H7 (cell line): ENCODE measurements around the gene PRTFDC1. TPM values are rescaled to one million over a fixed set of nuclear protein-coding genes. Genes with fewer than 3 reads are reported as not detected.

Experiments used
- DNase-seq: peaks from one replicate; pipeline ENCODE4 v3.0.0; 2012
- H3K27me3 ChIP-seq: 2 replicates; pipeline ENCODE4 v1.6.0; 2011; ENCODE audit warnings: mild to moderate bottlenecking, low read length; ENCODE audit not compliant: control insufficient read depth, insufficient read depth
- H3K36me3 ChIP-seq: replicated peaks from 2 replicates; pipeline ENCODE4 v1.5.1; 2011; ENCODE audit warnings: low read length; ENCODE audit not compliant: control insufficient read depth, insufficient read depth
- H3K4me3 ChIP-seq: 2 replicates; pipeline ENCODE4 v1.5.1; 2011; ENCODE audit warnings: low read depth, mild to moderate bottlenecking, control low read depth, low read length, moderate library complexity; ENCODE audit not compliant: insufficient read depth
- total RNA-seq: library from RNA; depleted of rRNA; stranded (reverse); fragments of >200 nt; shearing (Covaris generic); gene quantifications from 2 replicates; pipeline ENCODE4 v1.2.3, GENCODE V29; 2014

Gene PRTFDC1
- total RNA-seq, 1 experiment from 2014 or later: 12.5 TPM

DNA sequence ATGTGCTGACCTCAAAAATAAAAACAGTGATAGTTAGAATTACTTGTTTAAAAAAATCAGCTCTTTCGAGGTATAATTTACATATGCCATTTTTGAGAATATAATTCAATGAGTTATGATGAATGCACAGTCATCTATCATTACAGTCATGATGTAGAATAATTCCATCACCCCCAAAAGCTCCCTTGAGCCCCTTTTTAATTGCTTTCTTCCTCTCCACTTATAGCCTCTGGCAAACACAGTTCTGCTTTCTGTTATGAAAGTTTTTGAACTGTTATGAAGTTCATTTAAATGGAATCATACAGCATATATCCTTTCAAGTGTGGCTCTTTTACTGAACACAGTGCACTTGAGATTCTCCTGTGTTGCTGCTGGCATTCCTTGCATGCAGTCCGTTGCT lies 41.4 kb downstream of the PRTFDC1 start:
- H3K36me3 ChIP-seq: no peaks in the 10 kb centered on the region
- no peak overlapping the region for H3K4me3 ChIP-seq
- no peak for DNase-seq
- no peaks in the 10 kb centered on the region for H3K27me3 ChIP-seq

DNA sequence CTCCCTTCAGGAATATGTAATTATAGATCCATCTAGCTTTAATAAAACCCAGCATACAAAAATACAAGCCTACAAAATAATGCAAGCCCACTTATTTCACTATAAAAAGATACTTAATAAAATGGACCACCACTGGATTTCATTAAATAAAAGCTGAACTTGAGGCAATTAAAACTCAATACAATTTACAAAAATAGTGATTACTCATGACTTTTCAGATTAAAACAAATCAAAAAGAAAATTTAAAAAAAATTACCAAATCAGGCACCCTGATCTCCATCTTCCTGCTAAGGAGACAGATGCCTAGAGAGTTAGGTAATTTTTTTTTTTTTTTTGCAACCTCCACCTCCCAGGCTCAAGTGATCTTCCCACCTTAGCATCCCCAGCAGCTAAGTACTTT lies 41.8 kb downstream of the PRTFDC1 start:
- no peak overlapping the region for H3K4me3 ChIP-seq
- no peaks in the 10 kb centered on the region for H3K36me3 ChIP-seq
- no peak for DNase-seq
- H3K27me3 ChIP-seq: no peaks in the 10 kb centered on the region

GRCh38 chr10:24908793-24909423 lies 43.5 kb downstream of the PRTFDC1 start:
- DNase-seq: no peak
- no peaks in the 10 kb centered on the region for H3K27me3 ChIP-seq
- H3K36me3 ChIP-seq: no peaks in the 10 kb centered on the region

GRCh38 chr10:24907956-24908355 lies 44.5 kb downstream of the PRTFDC1 start:
- no peak for DNase-seq
- Histone ChIP-seq H3K4me3 (no peak overlapping the region), H3K36me3 (no peaks in the 10 kb centered on the region), H3K27me3 (no peaks in the 10 kb centered on the region)

More at GRCh38 chr10:24908793-24909423, 43.5 kb downstream of the PRTFDC1 start:
- no peak overlapping the region for H3K4me3 ChIP-seq

DNA sequence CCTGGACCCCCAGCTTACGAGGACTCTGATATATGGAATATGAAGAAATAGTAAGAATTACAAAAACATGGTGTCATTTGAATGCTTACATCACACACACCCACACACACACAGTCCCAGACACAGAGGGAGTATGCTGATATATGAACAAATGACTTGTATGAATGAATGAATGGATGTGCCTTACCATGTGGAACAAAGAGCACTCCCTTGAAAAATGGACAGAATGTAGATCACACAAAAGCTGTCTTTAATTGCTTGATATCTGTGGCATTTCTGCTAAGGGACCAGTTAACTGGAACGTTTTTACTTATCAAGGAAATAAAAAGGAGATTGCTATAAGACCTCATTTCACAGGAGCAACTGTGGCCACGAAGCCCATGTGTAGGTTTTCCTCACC lies 46.0 kb downstream of the PRTFDC1 start:
- Histone ChIP-seq H3K4me3 (no peak overlapping the region), H3K27me3 (no peaks in the 10 kb centered on the region), H3K36me3 (no peaks in the 10 kb centered on the region)
- DNase-seq: no peak

- Histone ChIP-seq H3K27me3 (no peaks in the 10 kb centered on the region), H3K4me3 (no peak overlapping the region), H3K36me3 (no peaks in the 10 kb centered on the region)
- no peak for DNase-seq
Measured at GRCh38 chr10:24904824-24905223, 47.6 kb downstream of the PRTFDC1 start.

DNA sequence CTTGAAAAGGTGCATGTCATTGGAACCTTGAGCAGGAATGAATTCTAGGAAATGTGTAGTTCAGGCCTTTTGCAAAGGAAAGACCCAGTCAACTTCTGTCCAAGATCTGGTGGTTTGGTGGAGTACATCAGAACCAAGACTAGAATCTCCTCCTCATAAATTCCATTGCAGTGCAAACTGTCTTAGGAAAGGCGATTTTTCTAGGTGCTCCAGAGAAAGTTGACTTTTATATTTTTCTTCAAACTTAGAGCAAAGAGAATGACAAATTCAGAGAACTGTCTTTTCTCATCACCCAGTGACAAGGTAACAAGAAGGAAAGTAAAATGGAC lies 50.0 kb downstream of the PRTFDC1 start:
- no peak overlapping the region for H3K4me3 ChIP-seq
- no peak for DNase-seq
- no peaks in the 10 kb centered on the region for H3K36me3 ChIP-seq
- H3K27me3 ChIP-seq: no peaks in the 10 kb centered on the region

- DNase-seq: no peak
- Histone ChIP-seq H3K4me3 (no peak overlapping the region), H3K27me3 (no peaks in the 10 kb centered on the region), H3K36me3 (no peaks in the 10 kb centered on the region)
Measured at GRCh38 chr10:24901686-24902399, 50.6 kb downstream of the PRTFDC1 start.

DNA sequence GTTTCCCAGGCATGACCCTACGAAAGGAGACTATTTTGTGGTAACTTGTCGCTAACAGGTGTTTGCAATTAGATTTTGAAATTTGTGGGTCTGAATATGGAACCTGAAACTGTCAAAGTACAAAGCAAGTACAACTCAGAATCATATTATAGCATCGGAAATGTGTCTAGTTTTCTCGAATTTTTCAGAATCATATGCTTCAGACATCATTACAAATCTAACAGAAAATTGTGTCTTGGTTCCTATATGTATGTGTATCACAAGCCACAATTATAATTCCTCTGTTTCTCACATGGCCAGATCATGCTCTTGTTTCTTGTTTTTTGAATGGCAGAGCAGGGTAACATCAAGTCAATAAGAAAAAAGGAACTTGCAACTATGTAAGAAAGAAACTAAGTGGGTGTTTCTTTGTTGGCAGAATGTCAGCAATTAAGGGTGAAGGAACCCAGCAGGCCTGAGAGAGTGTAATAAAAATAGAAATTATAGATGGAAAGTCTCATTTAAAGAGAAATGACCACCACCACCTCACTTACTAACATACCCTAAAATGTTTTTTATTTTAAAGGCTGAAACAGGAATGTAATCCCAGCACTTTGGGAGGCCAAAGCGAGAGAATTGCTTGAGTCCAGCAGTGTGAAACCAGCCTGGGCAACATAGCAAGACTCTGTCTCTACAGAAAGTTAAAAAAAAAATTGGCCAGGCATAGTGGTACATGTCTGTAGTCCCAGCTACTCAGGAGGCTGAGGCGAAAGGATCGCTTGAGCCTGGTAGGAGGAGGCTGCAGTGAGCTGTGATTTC lies 51.3 kb downstream of the PRTFDC1 start:
- no peak for DNase-seq
- Histone ChIP-seq H3K4me3 (no peak overlapping the region), H3K36me3 (no peaks in the 10 kb centered on the region), H3K27me3 (no peaks in the 10 kb centered on the region)

DNA sequence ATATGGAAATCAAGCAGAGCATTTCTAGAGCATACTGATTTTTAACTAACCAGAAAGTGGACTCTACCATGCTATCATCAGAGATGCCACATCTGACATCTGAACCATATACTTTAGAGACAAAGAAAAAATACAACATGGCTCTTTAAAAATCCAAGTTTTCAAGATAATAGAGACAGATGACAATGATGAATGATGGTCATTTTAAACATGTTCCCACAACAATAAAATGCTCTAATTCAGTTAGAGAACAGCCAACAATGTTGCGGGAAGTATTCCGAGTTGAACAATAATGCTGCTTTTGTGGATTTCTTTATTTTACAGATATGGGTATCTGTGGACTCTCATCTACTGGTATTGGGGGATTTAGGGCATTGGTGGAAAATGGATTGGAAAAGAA lies 52.8 kb downstream of the PRTFDC1 start:
- no peak overlapping the region for H3K4me3 ChIP-seq
- no peaks in the 10 kb centered on the region for H3K27me3 ChIP-seq
- no peak for DNase-seq
- H3K36me3 ChIP-seq: no peaks in the 10 kb centered on the region

DNA sequence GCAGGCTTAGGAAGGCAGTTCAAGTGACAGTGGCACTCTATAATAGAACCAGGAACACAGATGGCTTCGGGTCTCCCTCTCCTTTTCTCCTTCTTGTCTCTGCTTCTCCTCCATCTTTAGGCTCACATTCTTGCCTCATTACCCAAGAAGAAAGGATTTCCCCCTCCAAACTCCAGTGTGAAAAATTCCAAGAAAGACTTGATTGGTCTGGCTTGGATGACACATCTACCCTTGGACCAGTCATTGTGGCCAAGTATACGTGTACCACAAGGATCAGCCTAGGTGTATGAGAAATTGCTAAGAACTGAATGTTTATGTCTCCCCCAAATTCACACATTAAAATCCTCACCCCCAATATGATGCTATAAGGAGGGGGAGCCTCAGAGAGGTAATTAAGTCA lies 53.9 kb downstream of the PRTFDC1 start:
- no peak for DNase-seq
- H3K27me3 ChIP-seq: no peaks in the 10 kb centered on the region
- no peaks in the 10 kb centered on the region for H3K36me3 ChIP-seq
- H3K4me3 ChIP-seq: no peak overlapping the region

DNA sequence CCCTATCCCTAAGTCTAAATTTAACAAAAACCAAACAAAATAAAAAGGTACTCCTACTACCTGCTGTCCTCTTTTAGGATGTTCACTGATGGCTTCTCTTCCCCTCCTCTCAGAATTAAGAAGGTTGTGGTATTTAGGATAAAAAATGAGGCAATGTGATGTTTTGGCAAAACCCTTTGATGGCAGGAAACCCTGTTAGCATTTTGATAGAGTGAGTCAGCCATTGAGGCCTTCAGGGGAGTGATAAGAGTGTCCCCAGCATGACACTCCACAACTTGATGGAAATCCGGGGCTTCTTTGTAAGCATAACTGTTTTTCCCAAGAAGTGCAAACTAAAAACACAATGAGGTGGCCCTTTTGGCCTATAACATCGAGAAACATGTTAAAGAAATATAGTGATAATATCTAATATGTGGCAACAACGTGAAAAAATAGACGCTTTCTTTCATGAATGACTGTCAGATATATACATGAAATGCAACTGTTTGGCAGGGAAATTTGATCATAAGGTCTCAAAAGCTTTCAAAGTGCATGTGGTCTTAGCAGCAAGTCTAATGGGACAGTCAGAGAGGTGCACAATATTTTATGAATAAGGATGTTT lies 55.0 kb downstream of the PRTFDC1 start:
- Histone ChIP-seq H3K36me3 (no peaks in the 10 kb centered on the region), H3K4me3 (no peak overlapping the region), H3K27me3 (no peaks in the 10 kb centered on the region)
- DNase-seq: no peak

GRCh38 chr10:24894728-24895127 lies 57.7 kb downstream of the PRTFDC1 start:
- no peaks in the 10 kb centered on the region for H3K27me3 ChIP-seq
- no peak for DNase-seq
- H3K4me3 ChIP-seq: no peak overlapping the region
- H3K36me3 ChIP-seq: no peaks in the 10 kb centered on the region

- Histone ChIP-seq H3K36me3 (no peaks in the 10 kb centered on the region), H3K4me3 (no peak overlapping the region), H3K27me3 (no peaks in the 10 kb centered on the region)
- DNase-seq: no peak
Measured at GRCh38 chr10:24894309-24894708, 58.1 kb downstream of the PRTFDC1 start.

DNA sequence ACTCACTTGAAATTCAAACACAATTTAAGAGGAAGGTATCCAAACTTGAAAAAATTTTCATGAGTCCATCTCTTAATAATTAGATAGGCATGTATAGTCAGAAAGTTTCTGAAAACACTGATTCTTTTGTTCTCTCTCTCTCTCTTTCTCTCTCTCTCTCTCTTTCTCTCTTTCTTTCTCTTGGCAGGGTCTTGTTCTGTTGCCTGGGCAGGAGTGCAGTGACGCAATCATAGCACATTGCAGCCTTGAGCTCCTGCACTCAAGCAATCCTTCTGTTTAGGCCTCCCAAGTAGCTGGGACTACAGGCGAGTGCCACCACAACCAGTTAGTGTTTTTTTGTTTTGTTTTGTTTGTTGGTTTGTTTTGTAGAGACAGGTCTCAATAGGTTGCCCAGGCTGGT lies 59.3 kb downstream of the PRTFDC1 start:
- no peaks in the 10 kb centered on the region for H3K36me3 ChIP-seq
- no peaks in the 10 kb centered on the region for H3K27me3 ChIP-seq
- H3K4me3 ChIP-seq: no peak overlapping the region
- DNase-seq: no peak
